GM12801 (cell line): ENCODE data around the gene DGKH.

ENCODE experiments used
- TF ChIP-seq, protein P1 (sequence below): IDR thresholded peaks from one replicate; pipeline ENCODE4 v1.5.1; 2011; ENCODE audit warnings: control low read depth; ENCODE audit not compliant: insufficient read length; ENCODE audit errors: extremely low read depth

The DGKH gene

DNA sequence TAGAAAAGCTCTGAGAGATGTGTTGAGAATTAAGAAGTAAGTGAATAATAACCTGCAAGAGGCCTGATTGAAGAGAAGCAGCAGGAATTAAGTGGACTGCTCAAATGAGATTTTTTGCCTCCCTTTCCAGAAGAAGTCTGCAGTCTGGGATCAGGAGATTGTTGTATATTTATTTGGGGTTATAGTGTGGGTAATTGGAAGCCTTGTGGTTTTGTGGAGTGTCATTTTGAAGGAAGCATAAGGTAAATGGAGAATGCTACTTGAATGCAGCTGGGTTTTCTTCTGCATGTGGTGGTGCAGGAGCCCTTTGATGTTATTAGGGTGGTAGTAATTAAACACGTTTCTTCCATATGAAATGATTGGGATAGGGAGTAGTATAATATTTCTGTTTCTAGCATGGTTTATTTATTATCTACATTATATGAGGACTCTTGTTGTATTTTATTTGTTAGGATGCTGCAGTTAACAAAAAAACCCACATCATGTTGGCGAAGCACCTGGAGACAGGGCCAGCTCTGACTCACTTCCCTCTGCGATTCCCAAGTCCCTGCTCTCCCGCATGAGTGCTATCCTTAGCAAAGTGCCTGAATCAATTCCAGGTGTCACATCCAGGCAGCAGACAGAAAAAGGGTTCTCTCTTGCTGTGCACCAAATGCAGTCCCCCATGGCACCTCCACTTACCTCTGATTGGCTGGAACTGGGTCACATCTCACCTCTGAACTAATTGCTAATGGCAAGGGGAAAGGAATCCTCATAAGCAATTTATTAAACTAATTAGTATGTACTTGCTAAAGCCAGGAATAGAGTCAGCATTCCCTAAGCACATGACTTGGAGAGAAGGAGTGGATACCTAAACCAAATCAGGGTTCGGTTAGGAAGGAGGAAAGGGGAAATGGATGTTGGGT is 54.8 kb downstream of the DGKH start:
- TF ChIP-seq, protein P1, sequence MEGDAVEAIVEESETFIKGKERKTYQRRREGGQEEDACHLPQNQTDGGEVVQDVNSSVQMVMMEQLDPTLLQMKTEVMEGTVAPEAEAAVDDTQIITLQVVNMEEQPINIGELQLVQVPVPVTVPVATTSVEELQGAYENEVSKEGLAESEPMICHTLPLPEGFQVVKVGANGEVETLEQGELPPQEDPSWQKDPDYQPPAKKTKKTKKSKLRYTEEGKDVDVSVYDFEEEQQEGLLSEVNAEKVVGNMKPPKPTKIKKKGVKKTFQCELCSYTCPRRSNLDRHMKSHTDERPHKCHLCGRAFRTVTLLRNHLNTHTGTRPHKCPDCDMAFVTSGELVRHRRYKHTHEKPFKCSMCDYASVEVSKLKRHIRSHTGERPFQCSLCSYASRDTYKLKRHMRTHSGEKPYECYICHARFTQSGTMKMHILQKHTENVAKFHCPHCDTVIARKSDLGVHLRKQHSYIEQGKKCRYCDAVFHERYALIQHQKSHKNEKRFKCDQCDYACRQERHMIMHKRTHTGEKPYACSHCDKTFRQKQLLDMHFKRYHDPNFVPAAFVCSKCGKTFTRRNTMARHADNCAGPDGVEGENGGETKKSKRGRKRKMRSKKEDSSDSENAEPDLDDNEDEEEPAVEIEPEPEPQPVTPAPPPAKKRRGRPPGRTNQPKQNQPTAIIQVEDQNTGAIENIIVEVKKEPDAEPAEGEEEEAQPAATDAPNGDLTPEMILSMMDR = no peak

DNA sequence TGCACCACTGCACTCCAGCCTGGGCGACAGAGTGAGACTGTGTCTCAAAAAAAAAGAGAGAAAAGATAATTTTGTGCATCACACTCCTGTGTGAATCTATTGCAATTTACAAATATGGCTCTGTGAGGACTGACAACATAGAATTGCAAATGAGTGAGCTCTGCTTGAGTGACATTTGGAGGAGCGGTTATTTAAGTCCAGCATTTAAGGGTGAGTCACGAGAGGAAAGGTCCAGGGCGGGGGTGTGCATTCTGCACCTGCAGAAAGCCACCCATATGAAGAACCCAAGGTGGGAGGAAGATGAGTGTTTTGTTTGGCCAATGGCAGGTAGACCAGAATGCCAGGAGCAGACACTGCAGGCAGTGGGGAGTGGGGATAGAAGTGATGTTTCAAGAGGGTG is 58.5 kb downstream of the DGKH start:
- TF ChIP-seq, protein P1 = no peak

DNA sequence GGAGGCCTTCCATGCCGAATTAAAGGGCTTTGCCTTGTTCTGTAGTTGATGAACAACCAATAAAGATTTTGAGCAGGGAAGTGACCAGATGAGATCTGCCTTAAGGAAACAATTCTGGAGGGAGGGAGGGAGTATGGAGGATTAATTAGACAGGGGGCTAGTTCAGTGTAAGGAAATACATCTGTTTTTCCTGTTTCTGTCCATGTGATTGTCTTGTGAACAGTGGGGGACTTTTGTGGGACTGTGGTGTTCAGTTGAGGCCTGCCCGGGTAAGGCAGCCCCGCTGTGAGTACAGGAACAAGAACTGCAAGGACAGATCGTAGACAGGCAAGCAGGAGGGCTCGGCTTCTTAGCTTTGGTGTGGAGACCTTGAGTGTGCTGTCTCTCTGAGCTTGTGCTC is 59.0 kb downstream of the DGKH start:
- TF ChIP-seq, protein P1 = no peak

DNA sequence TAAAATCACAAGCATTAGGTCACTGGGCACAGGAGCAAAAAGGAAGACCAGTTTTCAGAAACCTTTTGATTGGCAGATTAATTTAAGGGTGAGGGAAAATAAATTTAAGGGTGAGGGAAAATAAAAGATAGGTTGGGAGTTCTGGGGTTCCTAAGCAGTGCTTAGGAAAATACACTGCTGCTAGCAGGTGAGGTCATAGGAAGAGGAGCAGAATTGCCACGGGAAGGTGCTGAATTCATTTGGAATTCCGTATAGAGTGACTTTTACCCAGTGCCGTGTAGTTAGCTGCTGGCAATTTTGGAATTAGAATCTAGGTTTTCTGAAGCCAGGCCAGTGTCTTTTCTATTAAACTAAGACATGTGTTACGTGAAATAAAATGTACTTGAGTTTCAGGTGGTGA is 59.8 kb downstream of the DGKH start:
- TF ChIP-seq, protein P1 = no peak

DNA sequence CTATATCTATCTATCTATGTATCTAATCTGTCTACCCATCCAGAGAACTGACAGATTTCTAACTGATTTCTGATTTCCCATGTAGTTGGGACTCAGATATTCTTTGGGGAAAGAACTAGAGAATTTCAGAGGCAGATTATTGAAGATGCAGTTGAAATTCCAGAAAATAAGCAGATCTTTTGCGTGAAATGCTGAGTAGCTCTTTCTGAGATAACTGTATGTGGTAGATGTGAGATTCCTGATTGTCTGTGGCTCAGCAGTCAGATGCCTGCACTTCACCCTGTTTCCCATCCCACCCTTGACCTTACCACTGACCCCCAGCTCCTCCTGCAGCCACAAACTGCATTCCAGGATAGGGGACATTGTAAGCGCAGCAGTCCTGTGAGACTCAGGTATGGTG is 61.5 kb downstream of the DGKH start:
- TF ChIP-seq, protein P1 = no peak

DNA sequence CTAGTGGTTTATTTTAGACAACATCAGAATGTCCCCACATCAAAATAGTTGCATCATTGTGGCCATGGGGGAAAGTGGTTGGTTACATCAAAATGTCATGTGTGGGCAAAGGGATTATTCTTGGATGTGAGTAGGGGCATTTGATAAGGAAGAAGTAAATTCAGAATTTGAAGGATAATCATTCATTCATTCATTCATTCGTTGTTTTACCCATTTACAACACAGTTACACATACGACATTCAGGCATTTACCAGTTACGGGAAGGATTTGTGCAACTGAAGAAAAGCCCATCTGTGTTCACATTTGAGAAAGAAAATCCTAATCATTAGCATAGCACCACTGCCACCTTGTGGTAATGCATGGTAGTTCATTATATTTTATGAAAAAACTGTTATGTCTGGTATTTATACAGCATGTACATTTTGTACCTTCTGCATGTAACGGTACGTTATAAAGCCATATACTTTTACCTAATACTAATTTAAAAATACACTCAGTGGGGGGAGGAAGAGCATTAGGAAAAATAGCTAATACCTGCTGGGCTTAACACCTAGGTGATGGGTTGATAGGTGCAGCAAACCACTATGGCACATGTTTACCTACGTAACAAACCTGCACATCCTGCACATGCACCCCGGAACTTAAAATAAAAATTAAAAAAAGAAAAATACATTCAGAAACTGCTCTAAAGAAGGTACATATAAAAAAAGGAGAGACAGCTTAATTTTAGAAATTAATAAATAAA is 62.1 kb downstream of the DGKH start:
- TF ChIP-seq, protein P1 = no peak

DNA sequence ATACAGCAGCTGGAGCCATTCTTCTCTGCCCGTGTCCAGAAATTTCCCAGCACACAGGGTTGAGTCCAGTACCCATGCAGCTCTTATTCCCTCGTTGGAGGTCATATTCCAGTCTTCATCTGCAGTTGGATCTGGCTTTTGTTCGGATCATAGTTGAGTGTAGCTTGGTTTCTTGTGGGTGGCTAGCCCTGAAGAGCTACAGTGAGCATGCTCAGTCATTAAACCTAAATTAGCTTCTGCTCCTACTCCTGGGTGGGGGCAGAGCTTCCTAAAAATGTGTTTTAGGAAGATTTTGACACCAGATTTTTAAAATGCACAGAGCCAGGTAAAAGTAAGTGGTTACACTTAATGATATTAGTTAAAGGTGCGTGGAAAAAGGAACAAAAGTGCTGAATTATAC is 64.4 kb downstream of the DGKH start:
- TF ChIP-seq, protein P1 = no peak
